ENCODE measurements around the gene NCR2.

Gene NCR2

GRCh38 chr6:41371461-41371991 is 36.1 kb downstream of the NCR2 start:
- TF ChIP-seq CEBPB (IDR thresholded peaks at IDR 0.05) (no peak), TEAD4 (IDR thresholded peaks at IDR 0.05) (no peak), EP300 (IDR thresholded peaks at IDR 0.05; ENCODE audit: borderline replicate concordance) (no peak), USF1 (IDR thresholded peaks at IDR 0.05) (no peak)

- TF ChIP-seq USF1 (IDR thresholded peaks at IDR 0.05) (no peak), YY1 (IDR thresholded peaks at IDR 0.05; ENCODE audit: low read depth) (no peak), TEAD4 (IDR thresholded peaks at IDR 0.05) (no peak), CREB1 (IDR thresholded peaks at IDR 0.05; ENCODE audit: low read depth) (no peak), FOXM1 (IDR thresholded peaks at IDR 0.05; ENCODE audit: borderline replicate concordance, low read depth) (no peak), TAF1 (IDR thresholded peaks at IDR 0.05; ENCODE audit: low read depth) (no peak), MAX (IDR thresholded peaks at IDR 0.05) (no peak)
These were observed 36.8 kb downstream of the NCR2 start for GRCh38 chr6:41371992-41372831.

- TF ChIP-seq EGR1 (IDR thresholded peaks at IDR 0.05) = no peak
- no peak for TF ChIP-seq USF1 (IDR thresholded peaks at IDR 0.05)
- TF ChIP-seq TCF12 (IDR thresholded peaks at IDR 0.05; ENCODE audit: low read depth) = no peak
- TF ChIP-seq YY1 (IDR thresholded peaks at IDR 0.05; ENCODE audit: low read depth) = no peak
- TF ChIP-seq MAX (IDR thresholded peaks at IDR 0.05) = 0 out of 2 replicates have a peak, but pooled peaks have one; percentile 5
These were observed 37.6 kb downstream of the NCR2 start for GRCh38 chr6:41372832-41373626.

GRCh38 chr6:41373627-41373918 is 38.2 kb downstream of the NCR2 start:
- no peak for TF ChIP-seq REST (IDR thresholded peaks at IDR 0.05; ENCODE audit: low read depth)
- TF ChIP-seq CREB1 (IDR thresholded peaks at IDR 0.05; ENCODE audit: low read depth) = no peak
- no peak for TF ChIP-seq TAF1 (IDR thresholded peaks at IDR 0.05; ENCODE audit: low read depth)
- no peak for TF ChIP-seq USF1 (IDR thresholded peaks at IDR 0.05)
- TF ChIP-seq EGR1 (IDR thresholded peaks at IDR 0.05) = no peak
- TF ChIP-seq RAD21 (IDR thresholded peaks at IDR 0.05; ENCODE audit: low read depth) = no peak
- TF ChIP-seq FOXM1 (IDR thresholded peaks at IDR 0.05; ENCODE audit: borderline replicate concordance, low read depth) = no peak
- TF ChIP-seq YY1 (IDR thresholded peaks at IDR 0.05; ENCODE audit: low read depth) = no peak
- TF ChIP-seq NFIC (IDR thresholded peaks at IDR 0.05) = no peak
- no peak for TF ChIP-seq CEBPB (IDR thresholded peaks at IDR 0.05)
- no peak for TF ChIP-seq TEAD4 (IDR thresholded peaks at IDR 0.05)
- TF ChIP-seq TCF12 (IDR thresholded peaks at IDR 0.05; ENCODE audit: low read depth) = no peak
- no peak for TF ChIP-seq EP300 (IDR thresholded peaks at IDR 0.05; ENCODE audit: borderline replicate concordance)
- no peak for TF ChIP-seq MAX (IDR thresholded peaks at IDR 0.05)
- TF ChIP-seq ZBTB7A (IDR thresholded peaks at IDR 0.05; ENCODE audit: low read depth) = no peak

GRCh38 chr6:41373919-41374617 is 38.7 kb downstream of the NCR2 start:
- TF ChIP-seq EGR1 (IDR thresholded peaks at IDR 0.05) (no peak), YY1 (IDR thresholded peaks at IDR 0.05; ENCODE audit: low read depth) (no peak), REST (IDR thresholded peaks at IDR 0.05; ENCODE audit: low read depth) (no peak), FOXM1 (IDR thresholded peaks at IDR 0.05; ENCODE audit: borderline replicate concordance, low read depth) (no peak), TAF1 (IDR thresholded peaks at IDR 0.05; ENCODE audit: low read depth) (no peak), ZBTB7A (IDR thresholded peaks at IDR 0.05; ENCODE audit: low read depth) (no peak), MAX (IDR thresholded peaks at IDR 0.05) (no peak), NFIC (IDR thresholded peaks at IDR 0.05) (no peak), TEAD4 (IDR thresholded peaks at IDR 0.05) (no peak), RAD21 (IDR thresholded peaks at IDR 0.05; ENCODE audit: low read depth) (no peak), TCF12 (IDR thresholded peaks at IDR 0.05; ENCODE audit: low read depth) (no peak), CEBPB (IDR thresholded peaks at IDR 0.05) (no peak), CREB1 (IDR thresholded peaks at IDR 0.05; ENCODE audit: low read depth) (no peak), EP300 (IDR thresholded peaks at IDR 0.05; ENCODE audit: borderline replicate concordance) (no peak), USF1 (IDR thresholded peaks at IDR 0.05) (no peak)

Data from Ishikawa (cell line).